Cortex of kidney (tissue), 1 donor: ENCODE data around the gene RFPL3.
"Not testable (repeated sequence)": the region's sequence is repeated elsewhere in the genome, so short reads cannot be mapped to it uniquely, and the experiment has no call there.

Source experiments
- DNase-seq: peaks from one replicate; lab custom pipeline; 2025; lab: John Stamatoyannopoulos, UW

Gene RFPL3

DNA sequence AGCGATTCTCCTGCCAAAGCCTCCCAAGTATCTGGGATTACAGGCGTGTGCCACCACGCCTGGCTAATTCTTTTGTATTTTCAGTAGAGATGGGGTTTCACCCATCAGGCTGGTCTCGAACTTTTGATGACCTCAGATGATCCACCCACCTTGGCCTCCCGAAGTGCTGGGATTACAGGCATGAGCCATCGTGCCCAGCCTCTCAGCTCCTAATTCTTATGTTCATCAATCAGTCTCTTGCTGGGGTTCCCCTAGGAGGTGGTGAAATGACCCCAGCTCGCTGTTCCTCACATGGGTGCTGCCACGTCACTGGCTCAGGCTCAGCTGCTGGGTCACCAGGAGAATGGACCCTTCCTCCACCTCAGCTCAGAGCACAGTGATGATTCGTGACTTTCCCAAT is at the start of gene RFPL3:
TSS of gene RFPL3 (plus strand) at position 301 of the 400 bp plus-strand sequence. CDS start 205 bp downstream, outside the sequence.
- DNase-seq = not testable (repeated sequence)

DNA sequence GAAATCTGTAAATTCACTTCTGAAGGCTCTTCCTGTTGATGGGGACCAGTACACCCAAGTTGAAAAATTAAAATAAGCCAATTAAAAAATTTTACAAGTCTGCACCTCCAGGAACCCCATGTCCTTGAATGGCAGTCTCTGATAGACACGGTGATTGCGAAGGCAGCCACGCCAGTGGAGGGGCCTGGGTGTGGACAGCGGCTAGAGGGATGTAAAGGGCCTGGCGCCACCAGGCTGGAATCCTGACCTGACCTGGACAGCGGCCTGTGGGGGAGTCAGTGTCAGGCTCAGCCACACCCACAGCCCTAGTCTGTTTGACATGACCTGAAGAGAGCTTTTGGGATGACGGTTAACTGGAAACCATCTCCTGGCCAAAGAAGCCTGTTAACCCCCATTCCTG is 49.5 kb upstream of the RFPL3 start:
- no peak for DNase-seq

DNA sequence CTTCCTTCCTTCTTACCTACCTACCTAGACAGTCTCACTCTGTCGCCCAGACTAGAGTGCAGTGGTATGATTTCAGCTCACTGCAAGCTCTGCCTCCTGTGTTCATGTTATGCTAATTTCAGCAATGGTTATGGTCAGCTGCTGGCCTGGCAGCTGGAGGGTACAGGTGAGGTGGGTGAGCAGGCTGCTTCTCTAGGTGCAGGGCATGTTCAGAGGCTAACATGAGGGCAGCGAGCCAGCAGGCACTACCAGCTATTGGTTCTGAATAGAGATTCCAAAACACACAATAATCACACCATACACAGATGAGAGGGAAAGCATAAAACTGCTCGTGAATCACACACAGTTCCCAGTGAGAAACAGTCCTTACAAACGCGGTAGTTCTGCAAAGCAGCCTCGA is 48.7 kb upstream of the RFPL3 start:
- DNase-seq = no peak

DNA sequence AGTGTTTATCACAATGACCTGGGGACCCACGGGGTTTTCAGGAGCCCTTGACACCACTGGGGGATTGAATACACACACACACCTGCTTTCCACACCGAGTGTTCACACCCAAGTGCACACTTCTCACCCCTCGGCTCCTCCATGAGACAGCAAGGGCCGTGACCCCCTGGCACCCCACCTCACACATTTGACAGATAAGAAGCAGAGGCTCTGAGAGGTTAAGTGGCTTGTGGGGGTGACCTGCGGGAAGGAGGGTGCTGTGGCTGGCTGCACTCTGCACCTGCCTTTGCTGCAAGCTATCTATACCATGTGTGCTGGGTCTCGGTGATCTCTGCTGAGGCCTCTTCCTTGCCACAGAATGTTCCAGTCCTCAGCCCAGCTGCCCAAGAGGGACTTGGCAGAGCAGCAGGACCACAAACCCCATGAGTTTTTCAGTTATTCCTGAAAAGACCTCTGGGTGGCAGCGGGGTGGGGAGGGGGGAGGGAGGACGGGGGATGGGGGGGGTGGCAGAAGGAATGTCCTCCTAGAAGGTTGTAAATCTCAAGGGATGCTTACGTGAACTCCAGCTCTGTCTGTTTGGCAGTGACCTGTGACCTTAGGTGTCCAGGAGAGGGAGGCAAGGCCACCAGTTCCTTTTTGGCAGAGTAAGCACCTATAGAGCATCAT is 47.9 kb upstream of the RFPL3 start:
- DNase-seq = no peak

DNA sequence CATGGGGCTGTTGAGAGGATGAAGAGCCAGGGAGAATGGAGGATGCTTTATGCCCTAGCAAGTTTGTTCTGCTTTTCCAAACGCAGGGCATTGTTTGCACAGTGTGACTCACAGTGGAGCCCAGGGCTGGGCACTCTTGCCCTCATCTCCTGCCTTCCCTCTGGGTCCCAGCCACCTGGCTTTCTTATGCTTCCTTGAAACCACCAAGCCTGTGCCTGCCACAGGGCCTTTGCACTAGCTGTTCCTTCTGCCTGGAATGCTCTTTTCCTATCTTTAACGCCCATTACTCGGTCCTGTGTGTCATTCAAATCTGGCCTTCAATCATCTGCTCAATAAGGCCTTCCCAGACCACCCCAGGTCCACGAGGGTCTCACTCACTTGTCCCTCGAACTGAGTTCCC is 46.9 kb upstream of the RFPL3 start:
- no peak for DNase-seq

DNA sequence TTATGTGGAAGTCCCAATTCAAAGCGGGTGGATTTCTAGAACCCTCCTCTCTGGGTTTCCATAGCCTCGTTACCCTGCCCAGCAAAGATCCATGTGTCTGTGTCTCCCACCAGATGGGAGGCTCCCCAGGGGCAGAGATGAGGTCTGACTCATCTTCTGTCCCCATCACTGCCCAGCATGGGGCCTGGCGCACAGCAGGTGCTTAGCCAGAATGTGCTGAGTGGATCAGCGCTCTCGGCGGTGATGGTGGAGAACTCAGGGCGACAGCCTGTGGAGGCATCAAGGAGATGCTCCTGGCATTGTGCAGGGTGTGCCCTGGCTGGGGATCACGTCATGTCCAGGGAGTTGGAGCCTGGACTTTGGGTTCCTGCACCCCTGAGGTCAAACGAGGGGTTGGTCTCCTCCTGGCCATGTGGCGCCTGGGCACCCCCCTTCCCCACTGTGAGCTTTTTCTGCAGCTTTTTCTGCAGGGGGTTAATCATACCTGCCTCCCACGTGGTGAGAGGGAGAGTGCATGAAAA is 46.1 kb upstream of the RFPL3 start:
- no peak for DNase-seq

DNA sequence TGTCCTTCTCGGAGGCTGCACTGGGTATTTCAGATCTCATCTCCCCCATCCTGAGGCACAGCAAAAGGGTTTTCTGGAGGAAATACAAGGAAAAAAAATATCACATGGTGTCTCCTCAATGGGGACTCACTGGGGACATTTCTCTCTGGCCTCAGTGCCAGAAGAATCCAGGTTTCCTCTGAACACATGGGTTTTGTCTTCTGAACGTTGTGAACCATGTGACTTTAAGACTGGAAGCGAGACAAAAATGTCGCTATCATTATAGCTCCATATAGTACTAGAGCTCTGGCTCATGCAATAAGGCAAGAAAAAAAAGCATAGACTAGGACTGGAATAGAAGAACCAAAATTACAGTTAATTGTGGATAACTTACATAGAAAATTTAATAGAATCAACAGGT is 44.9 kb upstream of the RFPL3 start:
- no peak for DNase-seq

DNA sequence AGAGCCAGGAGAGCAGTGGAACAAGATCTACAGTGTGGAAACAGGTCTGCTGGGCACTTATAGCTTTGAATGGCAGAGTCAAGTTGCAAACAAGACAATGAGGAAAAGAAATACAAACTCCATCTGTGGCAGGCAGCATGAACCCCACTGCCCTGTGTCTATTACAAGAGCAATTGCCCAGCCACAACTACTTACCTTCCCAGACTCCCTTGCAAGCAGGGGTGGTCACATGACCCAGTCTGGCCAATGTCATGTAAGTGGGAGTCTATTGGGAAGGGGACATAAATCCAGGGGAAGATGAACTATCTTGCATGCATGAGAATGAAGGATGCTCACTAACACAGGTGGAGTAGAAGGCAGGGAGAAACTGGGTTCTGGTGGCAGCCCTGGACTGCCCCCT is 44.1 kb upstream of the RFPL3 start:
- no peak for DNase-seq

DNA sequence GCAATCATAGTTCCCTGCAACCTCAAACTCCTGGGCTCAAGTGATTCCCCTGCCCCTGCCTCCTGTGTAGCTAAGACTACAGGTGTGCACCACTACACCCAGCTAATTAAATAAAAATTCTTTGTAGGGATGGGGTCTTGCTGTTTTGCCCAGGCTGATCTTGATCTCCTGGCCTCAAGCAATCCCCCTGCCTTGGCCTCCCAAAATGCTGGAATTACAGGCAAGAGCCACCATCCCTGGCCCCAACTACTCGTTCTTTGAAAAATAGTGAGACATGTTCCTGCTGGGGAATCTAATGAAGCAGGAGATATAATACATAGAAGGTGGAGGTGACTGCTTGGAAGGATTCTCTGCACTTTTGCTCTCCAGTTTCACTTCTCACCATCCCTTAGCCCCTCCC is 40.1 kb upstream of the RFPL3 start:
- DNase-seq = no peak

DNA sequence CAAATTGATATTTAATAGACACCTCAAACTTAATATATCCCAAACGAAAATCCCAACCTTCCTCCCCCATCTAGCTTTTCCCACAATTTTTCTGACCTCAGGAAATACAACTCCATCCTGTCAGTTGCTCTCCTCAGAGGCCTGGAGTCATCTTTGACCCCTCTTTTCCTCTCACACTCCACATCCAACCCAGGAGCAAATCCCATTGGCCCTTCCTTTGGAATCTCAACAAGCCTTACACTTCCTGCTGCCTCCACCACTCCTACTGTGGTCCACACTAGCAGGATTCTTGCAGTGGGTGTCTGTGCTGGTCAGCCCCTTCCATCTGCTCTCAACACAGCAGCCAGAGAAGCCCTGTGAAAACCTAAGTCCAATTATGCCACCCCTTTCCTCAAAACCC is 39.3 kb upstream of the RFPL3 start:
- no peak for DNase-seq

DNA sequence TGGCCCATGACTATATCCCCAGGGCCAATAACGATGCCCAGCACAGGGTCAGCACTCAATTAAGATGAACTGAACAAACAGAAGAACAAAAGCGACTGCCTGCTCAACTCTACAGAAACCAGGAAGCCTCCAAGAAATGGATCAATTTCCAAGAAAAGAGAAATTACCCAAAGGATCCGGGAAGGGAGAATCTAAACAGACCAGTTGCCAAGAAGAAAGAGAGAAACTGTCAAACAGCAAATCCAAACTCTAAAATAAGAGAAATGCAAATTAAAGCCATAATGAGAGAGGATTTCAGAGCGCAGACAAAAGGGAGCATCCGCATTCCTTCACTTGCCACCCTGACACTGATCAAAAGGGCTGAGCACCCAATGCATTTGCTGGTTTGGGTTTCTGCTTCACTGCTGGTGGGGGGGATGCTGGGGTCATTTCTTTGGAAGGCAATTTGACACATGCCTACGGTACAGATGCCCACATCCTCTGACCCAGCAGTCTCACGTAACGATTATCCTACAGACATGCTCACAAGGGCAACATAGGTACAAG is 37.7 kb upstream of the RFPL3 start:
- DNase-seq = no peak

DNA sequence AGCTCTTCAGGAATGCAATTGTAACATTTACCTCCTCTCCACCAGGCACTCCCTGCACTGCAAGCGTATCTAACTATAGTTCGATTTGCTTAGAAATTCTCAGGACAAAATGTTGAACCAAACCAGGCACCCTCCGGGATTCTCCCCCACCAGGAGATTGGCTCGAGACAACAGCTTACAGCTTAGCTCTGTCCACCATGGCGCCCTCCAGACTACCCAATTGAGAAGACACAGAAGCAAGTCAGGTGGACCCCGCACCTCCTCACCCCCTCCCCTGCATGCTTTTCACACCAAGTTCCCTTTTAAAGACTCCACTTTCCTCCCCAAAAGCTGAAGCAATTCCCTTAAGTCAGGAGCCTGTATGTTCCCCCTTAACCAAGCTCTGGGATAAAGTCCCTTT is 34.7 kb upstream of the RFPL3 start:
- DNase-seq = no peak

DNA sequence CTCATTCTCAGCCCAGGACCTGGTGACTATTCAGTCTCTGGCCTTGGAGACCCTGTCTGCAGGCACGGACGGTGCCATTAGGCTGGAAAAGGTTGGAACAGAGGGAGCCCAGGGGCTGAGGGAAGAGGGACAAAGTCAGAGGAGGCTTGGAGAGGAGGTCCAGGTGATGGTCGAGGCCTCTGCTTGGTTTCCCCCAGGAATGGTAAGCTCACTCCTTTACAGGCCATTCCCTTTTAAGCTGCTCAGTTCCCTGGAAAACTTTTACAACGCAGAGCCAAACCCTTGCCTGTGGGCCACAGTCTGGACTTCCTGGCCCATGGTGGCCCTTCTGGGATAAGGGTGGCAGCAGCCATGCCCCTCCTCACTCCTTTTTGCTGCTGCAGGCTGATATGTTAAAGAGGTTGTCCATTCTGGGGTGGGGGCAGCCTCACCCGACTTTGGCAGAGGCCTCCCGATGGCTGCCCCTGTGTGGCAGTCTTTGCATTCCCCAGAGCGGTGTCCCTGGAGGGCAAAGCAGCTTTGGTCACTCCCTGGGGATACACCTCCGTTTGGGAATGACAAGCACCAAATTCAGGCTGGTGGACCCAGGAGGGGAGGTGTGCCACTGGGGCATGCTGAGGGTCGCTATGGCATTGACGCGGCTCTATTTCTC is 34.0 kb upstream of the RFPL3 start:
- no peak for DNase-seq

DNA sequence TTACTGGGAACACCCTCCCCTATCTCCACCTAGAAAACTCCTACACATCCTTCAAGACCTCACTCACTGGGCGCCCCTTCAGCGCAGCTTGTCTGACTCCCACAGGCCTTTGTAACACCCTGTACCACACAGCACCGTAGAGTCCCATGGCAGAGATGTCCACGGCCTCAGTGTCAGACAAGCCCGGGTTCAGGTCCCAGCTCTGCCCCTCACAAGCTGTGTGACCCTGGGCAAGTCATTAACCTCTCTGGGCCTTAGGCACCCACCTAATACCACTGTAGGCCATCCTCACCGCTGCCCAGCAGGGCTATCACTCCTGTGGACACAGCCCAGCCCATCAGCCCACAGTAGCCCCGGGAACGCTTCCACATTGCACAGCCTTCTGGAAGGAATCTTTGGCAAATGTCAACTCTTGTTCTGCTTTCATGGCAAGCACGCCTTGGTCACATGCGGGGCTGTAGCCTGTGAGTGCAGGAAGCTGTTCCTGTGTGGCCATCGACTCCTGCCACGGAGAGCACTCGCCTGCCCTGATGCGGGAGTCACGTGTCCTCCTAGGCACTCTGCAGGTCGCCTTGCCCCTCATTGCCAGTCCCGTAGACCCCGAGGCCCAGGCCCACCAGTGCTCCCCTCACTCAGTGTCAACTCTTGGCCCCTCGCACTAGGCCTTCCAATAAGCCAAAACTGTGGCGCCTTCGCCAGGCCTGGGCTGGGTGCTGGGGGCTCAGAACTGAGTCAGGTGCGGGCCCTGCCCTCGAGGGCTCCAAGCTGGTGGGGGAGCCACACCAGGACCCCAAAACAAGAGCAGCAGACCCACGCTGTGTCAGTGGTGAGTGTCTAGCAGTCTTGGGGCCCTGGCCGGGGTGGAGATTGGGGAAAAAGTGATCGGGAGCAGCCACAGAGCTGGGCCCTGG is 32.9 kb upstream of the RFPL3 start:
- no peak for DNase-seq

DNA sequence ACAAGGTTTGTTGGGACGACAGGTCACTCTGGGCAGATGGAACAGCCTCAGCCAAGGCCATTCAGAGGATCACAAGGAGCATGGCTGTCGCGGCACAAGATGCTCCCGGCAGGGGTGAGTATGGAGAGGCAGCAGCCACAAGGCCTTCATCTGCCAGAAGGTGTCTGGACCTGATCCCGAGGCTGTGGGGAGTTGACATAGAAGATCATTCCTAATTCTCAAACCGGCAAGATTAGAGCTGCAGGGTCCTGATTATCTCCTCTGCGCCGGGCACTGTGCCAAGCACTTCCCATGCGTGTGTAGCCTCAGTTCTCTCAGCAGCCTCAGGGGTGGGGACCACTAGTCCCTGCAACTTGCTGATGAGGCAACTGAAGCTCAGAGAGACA is 32.3 kb upstream of the RFPL3 start:
- DNase-seq = no peak

DNA sequence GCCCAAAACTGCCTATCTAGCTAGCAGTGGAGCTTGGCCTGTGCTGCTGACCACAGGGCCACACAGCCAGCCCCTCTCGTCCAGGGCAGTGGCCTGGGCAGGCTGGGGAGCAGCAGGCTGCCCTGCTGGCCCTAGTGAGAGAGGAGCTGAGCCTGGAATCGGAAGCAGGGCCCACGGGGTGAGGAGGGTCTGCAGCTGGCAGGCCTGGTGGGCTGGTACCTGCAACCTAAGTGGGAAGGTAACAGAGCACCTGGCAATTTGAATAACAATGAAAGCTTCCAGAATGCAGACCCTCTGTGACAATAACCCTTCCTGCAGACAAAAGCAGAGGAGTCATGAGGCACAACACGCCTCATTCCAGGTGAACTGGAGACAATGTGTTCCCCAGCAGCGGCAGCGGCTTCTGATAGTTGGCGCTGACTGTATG is 31.8 kb upstream of the RFPL3 start:
- DNase-seq = no peak

DNA sequence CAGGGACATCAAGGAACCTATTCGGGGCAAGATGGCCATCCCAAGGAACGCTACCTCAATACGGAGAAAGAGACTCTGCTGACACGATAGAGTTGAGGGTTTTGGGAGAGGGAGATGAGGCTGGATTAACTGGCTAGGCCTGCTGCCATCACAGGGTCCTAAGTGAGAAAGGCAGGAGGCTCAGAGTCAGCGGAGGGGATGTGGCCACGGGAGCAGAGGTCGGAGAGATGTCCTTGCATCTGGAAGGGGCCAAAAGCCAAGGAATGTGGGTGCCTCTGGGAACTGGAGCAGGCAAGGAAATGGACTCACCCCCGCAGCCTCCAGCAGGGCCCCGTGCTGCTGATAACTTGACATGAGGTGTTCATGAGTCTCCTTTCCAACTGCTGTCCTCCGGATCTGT is 31.0 kb upstream of the RFPL3 start:
- no peak for DNase-seq

DNA sequence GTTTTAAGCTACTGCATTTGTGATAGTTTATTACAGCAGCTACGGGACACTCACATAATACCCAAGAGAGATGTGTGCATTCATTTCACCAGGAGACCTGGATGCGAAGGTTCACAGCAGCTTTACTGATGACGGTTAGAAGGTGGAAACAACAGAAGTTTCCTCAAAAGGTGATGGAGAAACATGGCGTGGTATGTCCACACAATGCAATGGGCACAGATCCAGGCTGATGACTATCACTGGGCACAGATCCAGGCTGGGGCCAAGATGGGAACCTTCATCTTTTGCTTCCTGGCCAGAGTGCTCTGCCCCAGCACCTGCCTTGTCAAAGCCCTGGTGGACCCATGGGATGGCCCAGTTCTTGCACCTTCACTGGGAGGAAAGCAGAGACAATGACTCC is 30.6 kb upstream of the RFPL3 start:
- DNase-seq = no peak

DNA sequence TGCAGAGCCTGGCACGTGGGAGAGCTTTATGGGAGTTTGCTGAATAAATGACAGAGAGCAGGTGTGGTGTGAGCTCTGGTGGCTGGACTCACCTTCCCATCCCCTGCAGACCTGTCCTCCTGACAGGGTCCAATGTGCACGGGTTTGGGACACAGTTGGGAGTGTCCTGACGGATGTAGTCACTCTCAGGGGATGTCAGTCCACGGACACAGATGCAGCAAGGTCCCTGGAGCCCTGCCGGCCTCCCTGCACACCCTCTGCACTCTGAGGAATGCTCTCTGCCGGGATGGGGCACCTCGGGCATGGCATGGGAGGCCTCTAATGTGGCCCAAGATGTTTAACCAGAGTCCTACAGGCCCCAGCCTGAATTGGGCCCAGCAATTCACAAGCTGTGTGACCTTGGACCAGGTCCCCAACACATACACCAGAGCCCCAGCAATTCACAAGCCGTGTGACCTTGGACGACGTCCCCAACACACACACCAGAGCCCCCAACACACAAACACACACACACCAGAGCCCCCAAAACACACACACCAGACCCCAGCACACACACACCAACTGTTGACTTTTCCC is 30.0 kb upstream of the RFPL3 start:
- DNase-seq = no peak

DNA sequence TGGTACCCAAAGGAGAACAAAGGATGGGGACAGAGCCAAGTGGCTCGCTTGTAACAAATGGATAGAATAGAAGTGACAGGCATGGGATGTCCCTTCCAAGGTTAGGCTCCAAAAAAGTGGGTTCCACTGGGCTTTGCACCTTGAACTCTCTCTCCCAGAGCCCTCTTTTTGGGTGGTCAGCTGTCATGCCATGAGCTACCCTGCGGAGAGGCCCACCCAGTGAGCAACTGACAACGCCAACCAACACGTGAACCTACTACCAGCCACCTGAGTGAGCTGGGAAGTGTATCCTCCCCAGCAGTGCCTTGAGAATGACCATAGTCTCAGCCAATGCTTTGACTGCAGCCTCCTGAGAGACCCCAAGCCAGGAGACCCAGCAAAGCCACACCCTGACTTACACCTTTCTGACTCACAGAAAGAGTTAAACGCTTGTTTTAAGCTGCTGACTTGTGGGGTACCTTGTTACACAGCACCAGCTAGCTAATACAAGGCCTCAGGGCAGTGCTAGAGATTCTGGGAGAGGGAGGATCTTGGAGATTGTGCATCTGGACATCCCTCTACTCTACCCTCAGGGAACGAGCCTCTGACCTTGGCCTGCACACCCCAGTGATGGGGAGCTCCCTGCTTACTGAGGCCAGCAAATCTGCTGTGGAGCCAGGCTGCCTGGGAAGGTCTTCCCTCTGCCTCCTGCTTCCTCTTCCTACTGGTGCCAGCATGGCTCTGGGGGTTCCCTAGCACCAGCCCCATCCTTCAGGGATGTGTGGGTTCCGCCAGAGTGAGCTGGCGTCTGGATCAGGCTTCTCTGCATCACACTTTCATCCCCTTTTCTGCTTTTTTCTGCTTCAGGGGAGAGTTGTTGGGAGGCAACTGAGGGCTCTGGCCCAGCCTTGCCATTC is 29.1 kb upstream of the RFPL3 start:
- DNase-seq = no peak

DNA sequence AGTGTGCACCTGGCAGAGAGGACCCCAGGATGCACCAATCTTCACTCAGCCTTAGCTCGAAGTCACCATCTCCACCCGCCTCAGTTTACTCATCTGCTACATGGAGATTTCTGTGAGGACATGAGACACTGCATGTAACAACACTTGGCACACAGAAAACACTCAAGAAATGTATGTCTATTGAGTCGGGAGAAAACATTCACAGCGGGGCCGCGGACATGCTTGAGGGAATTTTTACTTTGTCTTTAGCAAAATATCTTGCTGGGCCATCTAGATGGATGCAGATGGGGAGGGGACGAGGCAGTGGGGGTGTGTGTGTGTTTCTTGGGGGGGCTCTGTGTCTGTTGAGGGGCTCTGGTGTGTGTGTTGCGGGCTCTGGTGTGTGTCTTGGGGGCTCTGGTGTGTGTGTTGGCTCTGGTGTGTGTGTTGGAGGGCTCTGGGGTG is 28.4 kb upstream of the RFPL3 start:
- DNase-seq = no peak
